ENCODE results near the gene PKM. TPM values are rescaled to one million over a fixed set of nuclear protein-coding genes. Genes with fewer than 3 reads are reported as not detected.
"Not testable (repeated sequence)": the region's sequence is repeated elsewhere in the genome, so short reads cannot be mapped to it uniquely, and the experiment has no call there.

Gene PKM
- polyA plus RNA-seq (ENCODE audit: insufficient read length), result 696 TPM
- long read RNA-seq, donor 1, transcript PKM-202 (11 exons, 2,318 nt), result major isoform, 202 of 448 reads
- long read RNA-seq, donor 1, transcript PKM-214 (2 exons, 2,301 nt), result minor isoform, 19 of 448 reads
- long read RNA-seq, donor 1, transcript PKM-212 (3 exons, 3,016 nt), result minor isoform, 25 of 448 reads
- long read RNA-seq, donor 1, partial matches to known transcripts, result 141 of 448 reads
- long read RNA-seq, donor 1, other reads (novel, unspliced or antisense), result 51 of 448 reads
- long read RNA-seq, donor 2, transcript PKM-202 (11 exons, 2,318 nt), result major isoform, 132 of 290 reads
- long read RNA-seq, donor 2, transcript PKM-214 (2 exons, 2,301 nt), result minor isoform, 8 of 290 reads
- long read RNA-seq, donor 2, transcript PKM-212 (3 exons, 3,016 nt), result minor isoform, 13 of 290 reads
- long read RNA-seq, donor 2, partial matches to known transcripts, result 90 of 290 reads
- long read RNA-seq, donor 2, other reads (novel, unspliced or antisense), result 42 of 290 reads
- long read RNA-seq, donor 3, transcript PKM-212 (3 exons, 3,016 nt), result minor isoform, 11 of 248 reads
- long read RNA-seq, donor 3, transcript PKM-202 (11 exons, 2,318 nt), result major isoform, 109 of 248 reads
- long read RNA-seq, donor 3, transcript PKM-214 (2 exons, 2,301 nt), result minor isoform, 9 of 248 reads
- long read RNA-seq, donor 3, partial matches to known transcripts, result 104 of 248 reads
- long read RNA-seq, donor 3, other reads (novel, unspliced or antisense), result 13 of 248 reads
- long read RNA-seq, donor 4, transcript PKM-214 (2 exons, 2,301 nt), result major isoform, 5 of 14 reads
- long read RNA-seq, donor 4, partial matches to known transcripts, result 6 of 14 reads
- long read RNA-seq, donor 4, other reads (novel, unspliced or antisense), result 0 of 14 reads
- long read RNA-seq, donor 5, transcript PKM-214 (2 exons, 2,301 nt), result minor isoform, 14 of 523 reads
- long read RNA-seq, donor 5, transcript PKM-202 (11 exons, 2,318 nt), result major isoform, 234 of 523 reads
- long read RNA-seq, donor 5, transcript PKM-212 (3 exons, 3,016 nt), result minor isoform, 13 of 523 reads
- long read RNA-seq, donor 5, partial matches to known transcripts, result 189 of 523 reads
- long read RNA-seq, donor 5, other reads (novel, unspliced or antisense), result 62 of 523 reads
- long read RNA-seq, donor 6, transcript PKM-212 (3 exons, 3,016 nt), result minor isoform, 17 of 394 reads
- long read RNA-seq, donor 6, transcript PKM-214 (2 exons, 2,301 nt), result minor isoform, 8 of 394 reads
- long read RNA-seq, donor 6, transcript PKM-202 (11 exons, 2,318 nt), result major isoform, 155 of 394 reads
- long read RNA-seq, donor 6, transcript PKM-211 (4 exons, 753 nt), result minor isoform, 9 of 394 reads
- long read RNA-seq, donor 6, partial matches to known transcripts, result 149 of 394 reads
- long read RNA-seq, donor 6, other reads (novel, unspliced or antisense), result 49 of 394 reads
- long read RNA-seq, donor 7, transcript PKM-202 (11 exons, 2,318 nt), result major isoform, 233 of 426 reads
- long read RNA-seq, donor 7, transcript PKM-212 (3 exons, 3,016 nt), result minor isoform, 8 of 426 reads
- long read RNA-seq, donor 7, transcript PKM-214 (2 exons, 2,301 nt), result minor isoform, 11 of 426 reads
- long read RNA-seq, donor 7, partial matches to known transcripts, result 116 of 426 reads
- long read RNA-seq, donor 7, other reads (novel, unspliced or antisense), result 47 of 426 reads
- long read RNA-seq, donor 8, transcript PKM-202 (11 exons, 2,318 nt), result major isoform, 55 of 101 reads
- long read RNA-seq, donor 8, partial matches to known transcripts, result 31 of 101 reads
- long read RNA-seq, donor 8, other reads (novel, unspliced or antisense), result 5 of 101 reads

DNA sequence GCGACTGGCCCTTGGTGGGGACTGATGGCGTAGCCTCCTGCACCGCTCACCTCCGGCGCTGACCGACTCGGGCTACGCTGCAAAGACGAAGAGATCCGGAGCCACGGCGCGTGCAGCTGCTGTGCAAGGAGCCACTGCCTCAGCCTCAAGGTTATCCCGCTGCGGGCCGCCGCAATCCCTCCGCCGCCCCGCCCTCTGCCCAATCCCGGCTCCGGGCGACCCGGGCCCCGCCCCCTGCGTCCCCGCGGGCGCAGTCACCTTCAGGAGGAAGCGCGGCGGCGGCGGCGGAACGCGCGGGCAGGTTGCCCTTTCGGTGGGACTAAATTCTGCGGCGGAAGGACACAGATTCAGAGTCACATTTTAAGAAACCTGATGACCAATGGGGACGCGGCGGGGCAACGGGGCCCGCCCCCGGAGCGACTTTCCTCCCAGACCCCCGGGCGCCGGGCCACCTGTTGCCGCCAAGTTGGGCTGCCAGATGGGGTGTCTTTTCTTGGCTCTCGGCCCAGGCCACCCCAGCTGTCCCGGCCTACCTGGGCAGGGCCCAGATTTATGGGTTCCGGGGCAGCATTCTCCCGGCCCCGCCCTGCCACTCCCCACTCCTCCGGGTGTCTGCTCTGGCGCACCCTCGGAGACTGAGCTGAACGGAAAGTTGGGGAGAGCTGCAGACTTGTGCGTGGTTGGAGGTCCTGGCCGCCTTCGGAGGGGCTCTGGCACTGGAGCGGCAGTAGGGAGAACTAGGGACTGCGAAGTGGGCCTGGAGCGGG, at the start of gene PKM:
TSS of gene PKM (minus strand) at position 125 of the 767 bp plus-strand sequence. CDS start 12,093 bp downstream, outside the sequence.
- peak; percentile 97 for DNase-seq

DNA sequence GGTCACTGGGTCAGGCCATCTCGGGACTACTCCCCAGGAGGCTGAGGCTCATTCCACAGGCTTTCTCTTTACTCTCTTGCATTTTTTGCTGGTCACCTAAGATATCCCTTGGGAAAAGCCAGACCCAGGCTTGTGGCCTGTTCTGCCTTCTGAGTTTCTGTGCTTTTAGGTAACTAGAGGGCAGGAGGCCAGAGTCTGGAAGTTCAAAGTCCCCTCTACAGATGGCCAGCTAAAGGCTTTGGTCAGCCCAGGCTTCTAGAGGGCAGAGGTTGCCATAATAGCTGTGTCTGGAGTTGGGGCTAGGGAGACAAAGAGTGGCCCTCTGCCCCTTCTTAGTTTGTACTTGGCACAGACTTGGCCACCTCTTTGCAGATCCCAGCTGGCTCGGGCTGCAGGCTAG, 49.8 kb upstream of the PKM start:
- DNase-seq, result no peak

GRCh38 chr15:72278737-72279136, 47.7 kb upstream of the PKM start:
- no peak for DNase-seq

- DNase-seq, result no peak
Observed at GRCh38 chr15:72276326-72276700, 45.3 kb upstream of the PKM start.

GRCh38 chr15:72275635-72276325, 44.8 kb upstream of the PKM start:
- DNase-seq, result not testable (repeated sequence)

- no peak for DNase-seq
Observed at GRCh38 chr15:72272997-72273352, 42.0 kb upstream of the PKM start.

DNA sequence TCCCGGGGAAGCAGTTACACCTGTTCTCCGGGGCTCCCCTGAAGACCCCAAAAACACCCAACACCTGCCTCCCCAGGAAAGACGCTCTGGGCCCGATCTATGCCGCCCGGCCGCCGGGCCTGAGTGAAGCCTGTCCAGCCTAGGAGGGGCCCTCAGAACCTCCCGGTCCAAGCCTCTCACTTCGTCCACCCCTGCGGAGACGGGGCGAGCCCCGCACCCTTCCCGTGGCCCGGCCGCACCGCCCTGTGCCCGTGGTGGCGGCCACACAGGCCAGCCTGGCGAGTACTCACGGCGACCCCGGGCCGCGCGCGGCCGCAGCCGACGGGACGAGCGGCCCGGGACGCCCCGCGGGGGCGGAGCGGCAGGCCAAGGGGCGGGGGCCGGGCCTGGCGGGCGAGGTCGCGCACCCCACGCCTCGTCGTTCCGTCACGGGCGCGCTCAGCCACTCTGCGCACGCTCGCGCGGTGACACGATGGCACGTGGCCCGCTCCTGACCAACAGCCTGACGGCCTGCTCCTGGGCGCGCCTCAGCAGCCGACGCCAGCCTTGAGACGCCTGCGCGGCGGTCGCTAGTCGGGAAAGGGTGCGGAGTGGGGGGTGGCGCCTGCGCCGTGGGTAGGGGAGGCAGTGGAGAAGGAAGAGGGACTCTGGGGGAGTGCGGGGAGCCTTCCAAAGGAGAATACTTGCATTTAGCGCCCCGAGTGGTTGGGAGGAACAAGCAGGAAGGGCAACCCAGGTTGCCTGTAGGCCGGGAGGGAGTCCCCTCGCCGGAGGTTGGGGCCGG, 41.4 kb upstream of the PKM start, which contains the start of gene PARP6:
TSS of gene PARP6 (minus strand) at position 342 of the 784 bp plus-strand sequence. CDS start 5,077 bp downstream, outside the sequence.
- DNase-seq, result peak; percentile 97

GRCh38 chr15:72271895-72272212, 40.9 kb upstream of the PKM start:
- DNase-seq, result no peak

DNA sequence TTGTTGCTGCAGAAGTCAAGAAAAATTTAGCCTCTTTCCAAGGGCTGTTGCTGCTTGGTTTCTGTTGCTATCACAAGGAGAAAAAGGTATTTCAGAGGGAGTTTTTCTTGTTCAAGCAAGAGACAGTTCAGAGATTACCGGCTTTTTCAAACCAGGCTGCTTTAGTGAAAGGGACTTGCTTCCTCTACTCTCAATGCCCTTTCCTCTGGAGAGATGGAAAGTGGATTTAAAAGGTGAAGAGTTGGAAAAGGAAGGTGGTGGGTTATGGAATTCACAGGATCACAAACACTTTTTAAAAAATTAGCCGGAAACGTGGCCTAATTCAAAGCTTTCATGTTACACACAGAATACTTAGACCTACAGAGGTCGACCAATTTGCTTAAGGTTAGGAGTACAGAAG, 40.2 kb upstream of the PKM start:
- DNase-seq, result no peak

DNA sequence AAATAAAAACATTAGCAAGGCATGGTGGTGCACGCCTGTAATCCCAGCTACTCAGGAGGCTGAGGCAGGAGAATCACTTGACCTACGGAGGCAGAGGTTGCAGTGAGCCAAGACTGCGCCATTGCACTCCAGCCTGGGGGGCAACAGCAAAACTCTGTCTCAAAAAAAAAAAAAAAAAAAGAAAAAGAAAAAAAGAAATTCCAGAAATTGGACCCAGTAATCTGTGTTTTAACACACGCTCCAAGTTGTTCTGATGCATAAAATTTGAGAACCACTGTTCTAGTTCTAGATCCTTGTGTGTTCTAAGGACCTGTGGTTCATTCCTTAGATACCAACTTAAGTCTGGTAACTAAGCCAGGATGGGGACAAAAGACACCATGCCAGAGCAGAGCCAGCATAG, 38.7 kb upstream of the PKM start:
- no peak for DNase-seq

GRCh38 chr15:72265031-72265430, 34.0 kb upstream of the PKM start:
- no peak for DNase-seq

- DNase-seq, result no peak
Observed at GRCh38 chr15:72252663-72253299, 21.8 kb upstream of the PKM start.

- DNase-seq, result no peak
Observed at GRCh38 chr15:72249142-72249810, 18.3 kb upstream of the PKM start.

DNA sequence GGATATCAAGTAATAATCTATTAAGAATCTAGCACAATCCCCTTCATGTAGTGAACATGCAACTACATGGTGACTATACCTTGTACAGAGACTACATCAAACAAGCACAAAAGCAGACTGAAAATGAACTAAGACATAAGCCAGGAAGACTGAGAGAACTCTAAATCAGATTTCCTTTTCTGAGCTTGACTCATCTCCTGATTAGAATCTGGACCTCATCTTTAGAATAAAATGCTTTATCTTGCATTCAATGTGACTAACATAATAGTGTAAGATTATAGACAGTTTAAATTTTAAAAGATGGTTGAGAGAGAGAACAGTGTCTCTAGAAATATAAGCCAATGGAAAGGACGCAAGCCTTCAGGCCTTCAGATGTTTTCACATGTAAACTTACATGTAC, 17.5 kb upstream of the PKM start:
- no peak for DNase-seq

DNA sequence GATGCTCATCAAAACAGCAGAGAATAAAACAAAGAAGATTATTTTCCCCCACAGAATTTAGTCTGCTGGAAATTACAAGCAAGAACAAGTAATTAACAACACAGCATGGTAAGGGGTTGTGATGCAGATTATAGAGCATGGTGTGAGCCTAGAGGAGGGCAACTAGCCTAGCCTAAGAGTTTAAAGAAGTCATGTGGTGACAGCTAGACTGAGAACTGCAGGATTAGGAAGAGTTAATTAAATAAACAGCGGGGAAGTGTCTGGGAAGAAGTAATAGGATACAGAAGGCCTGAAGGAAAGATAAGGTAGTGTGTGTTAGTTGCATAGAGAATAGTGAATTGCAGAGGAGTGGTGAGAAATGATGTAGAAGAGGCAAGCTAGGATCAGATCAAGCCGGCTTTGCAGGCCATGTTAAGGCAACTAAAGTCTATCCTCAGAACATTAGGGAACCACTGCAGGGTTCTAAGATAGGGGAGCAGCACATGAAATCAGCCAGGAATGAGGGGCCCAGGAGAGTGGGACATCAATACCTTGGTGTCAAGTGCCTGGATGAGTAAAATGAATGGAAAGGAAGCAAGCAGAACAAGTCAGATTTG, 11.9 kb upstream of the PKM start:
- no peak for DNase-seq

DNA sequence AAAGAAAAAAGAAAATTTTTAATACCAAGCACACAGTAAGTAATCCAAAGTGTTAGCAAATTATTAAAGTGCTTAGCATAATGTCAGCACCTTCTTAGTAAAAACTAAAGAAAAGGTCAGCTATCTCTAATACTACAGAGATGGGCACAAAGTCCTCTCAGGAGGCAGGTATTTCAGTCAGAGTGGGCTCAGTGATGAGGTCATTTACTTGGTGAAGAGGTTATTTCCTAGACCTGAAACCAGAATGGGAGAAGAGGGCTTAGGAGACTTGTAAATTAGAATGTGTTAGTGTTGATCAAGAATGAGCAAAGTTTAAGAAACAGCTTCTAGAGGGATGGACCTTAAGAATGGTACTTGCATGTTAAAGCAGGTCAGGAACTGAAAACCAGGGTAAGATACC, 8.7 kb upstream of the PKM start:
- DNase-seq, result no peak

DNA sequence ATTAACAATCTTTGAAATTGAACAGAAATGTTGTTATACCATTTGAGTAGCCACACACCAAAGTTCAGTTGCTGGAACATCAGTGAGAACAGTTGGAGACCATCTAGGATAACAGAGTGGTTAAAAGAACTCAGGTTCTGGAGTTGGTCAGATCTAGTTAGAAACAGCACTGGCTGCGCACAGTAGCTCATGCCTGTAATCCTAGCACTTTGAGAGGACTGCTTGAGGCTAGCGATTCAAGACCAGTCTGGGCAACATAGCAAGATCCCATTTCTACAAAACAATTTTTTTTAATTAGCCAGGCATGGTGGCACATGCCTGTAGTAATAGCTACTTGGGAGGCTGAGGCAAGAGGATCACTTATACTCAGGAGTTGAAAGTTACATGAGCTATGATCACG, 7.6 kb upstream of the PKM start:
- DNase-seq, result no peak

- DNase-seq, result no peak
Observed at GRCh38 chr15:72237853-72238224, 6.8 kb upstream of the PKM start.

All from left kidney (tissue), 8 donors.